ENCODE results near the gene MTARC2. TPM values are rescaled to one million over a fixed set of nuclear protein-coding genes. Genes with fewer than 3 reads are reported as not detected.
"Not testable (repeated sequence)": the region's sequence is repeated elsewhere in the genome, so short reads cannot be mapped to it uniquely, and the experiment has no call there.

MTARC2 gene
- polyA plus RNA-seq, 1 experiment = 2.9 TPM

DNA sequence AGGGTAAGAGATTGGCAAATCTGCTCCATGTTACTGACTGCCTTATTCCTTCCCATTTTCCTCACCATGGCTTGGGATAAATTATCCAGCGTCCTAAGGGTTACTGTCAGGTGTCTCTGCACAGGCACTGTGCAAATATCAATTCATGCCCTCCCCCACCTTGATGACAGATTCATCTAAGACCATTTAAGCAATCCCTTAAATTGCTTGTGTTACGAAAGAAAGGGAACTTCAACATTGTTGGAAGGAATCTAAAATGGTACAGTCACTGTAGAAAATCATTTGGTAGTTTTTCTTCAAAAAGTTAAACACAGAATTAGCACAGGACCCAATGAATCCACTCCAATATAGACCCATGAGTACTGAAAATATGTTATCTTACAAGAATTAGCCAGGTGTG is 17.6 kb upstream of the MTARC2 start:
- no peak for DNase-seq (ENCODE audit: low read depth, low spot score)
- ChIA-PET CTCF (interaction anchor here (1.2 kb wide), 1 partner anchor 46 kb away, joined by 3 read pairs; no protein-coding TSS in a partner anchor), POLR2A (no interaction called here)
- H3K9me3 ChIP-seq (ENCODE audit: control insufficient read depth, insufficient read depth, low read length) = no peaks in the 10 kb centered on the region
- TF ChIP-seq, protein P1, sequence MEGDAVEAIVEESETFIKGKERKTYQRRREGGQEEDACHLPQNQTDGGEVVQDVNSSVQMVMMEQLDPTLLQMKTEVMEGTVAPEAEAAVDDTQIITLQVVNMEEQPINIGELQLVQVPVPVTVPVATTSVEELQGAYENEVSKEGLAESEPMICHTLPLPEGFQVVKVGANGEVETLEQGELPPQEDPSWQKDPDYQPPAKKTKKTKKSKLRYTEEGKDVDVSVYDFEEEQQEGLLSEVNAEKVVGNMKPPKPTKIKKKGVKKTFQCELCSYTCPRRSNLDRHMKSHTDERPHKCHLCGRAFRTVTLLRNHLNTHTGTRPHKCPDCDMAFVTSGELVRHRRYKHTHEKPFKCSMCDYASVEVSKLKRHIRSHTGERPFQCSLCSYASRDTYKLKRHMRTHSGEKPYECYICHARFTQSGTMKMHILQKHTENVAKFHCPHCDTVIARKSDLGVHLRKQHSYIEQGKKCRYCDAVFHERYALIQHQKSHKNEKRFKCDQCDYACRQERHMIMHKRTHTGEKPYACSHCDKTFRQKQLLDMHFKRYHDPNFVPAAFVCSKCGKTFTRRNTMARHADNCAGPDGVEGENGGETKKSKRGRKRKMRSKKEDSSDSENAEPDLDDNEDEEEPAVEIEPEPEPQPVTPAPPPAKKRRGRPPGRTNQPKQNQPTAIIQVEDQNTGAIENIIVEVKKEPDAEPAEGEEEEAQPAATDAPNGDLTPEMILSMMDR (IDR thresholded peaks at IDR 0.05; ENCODE audit: low read depth, low read length) = no peak
- no peak overlapping the region for H3K4me3 ChIP-seq (ENCODE audit: low read depth, low read length)
- H3K27me3 ChIP-seq (ENCODE audit: control insufficient read depth, insufficient read depth, low read length) = no peaks in the 10 kb centered on the region
- H3K27ac ChIP-seq (ENCODE audit: low read depth, low read length) = no peak overlapping the region

DNA sequence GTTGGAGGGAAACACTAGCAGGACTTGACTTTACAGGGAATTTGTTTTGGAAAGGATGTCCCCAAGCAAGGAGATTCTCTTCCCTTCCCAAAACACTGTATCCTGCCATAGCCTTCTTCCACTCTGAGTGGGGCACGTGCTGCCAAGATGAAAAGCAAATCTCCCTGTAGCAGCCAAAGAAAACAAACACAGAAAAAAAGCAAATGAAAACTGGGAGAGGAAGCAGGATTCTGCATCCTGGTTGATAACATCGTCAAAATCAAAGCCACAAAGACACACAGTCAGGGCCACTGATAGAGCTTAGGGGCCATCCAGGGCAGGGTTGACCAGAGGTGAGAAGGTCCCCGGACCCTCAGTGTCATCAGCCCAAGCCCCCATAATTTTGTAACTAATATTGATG is 16.0 kb upstream of the MTARC2 start:
- Histone ChIP-seq H3K27ac (ENCODE audit: low read depth, low read length) (no peak overlapping the region), H3K9me3 (ENCODE audit: control insufficient read depth, insufficient read depth, low read length) (no peaks in the 10 kb centered on the region), H3K27me3 (ENCODE audit: control insufficient read depth, insufficient read depth, low read length) (no peaks in the 10 kb centered on the region), H3K4me3 (ENCODE audit: low read depth, low read length) (no peak overlapping the region)
- TF ChIP-seq, protein P1 (IDR thresholded peaks at IDR 0.05; ENCODE audit: low read depth, low read length) = no peak
- no peak for DNase-seq (ENCODE audit: low read depth, low spot score)
- CTCF ChIA-PET = no interaction called here
- POLR2A ChIA-PET = no interaction called here

DNA sequence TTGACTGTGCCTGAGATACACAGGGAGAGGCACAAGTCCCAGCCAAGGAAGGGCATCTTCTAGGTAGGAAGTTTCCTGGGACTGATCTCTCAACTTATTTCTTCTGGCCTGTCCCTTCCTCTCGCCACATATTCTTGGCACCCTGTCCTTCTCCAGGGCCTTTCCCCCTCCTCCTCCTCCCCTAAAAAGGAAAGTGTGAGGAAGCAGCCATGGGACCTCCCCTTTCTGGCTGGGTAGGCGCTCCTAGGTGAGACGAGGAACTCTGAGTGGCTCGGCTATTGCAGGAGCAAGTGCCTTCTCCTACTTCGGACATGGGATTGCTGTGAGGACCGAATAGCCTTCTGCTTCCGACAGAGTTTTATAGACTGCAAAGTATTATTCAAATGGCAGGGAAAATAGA is 15.5 kb upstream of the MTARC2 start:
- Histone ChIP-seq H3K27me3 (ENCODE audit: control insufficient read depth, insufficient read depth, low read length) (no peaks in the 10 kb centered on the region), H3K9me3 (ENCODE audit: control insufficient read depth, insufficient read depth, low read length) (no peaks in the 10 kb centered on the region), H3K27ac (ENCODE audit: low read depth, low read length) (no peak overlapping the region), H3K4me3 (ENCODE audit: low read depth, low read length) (no peak overlapping the region)
- DNase-seq (ENCODE audit: low read depth, low spot score) = no peak
- TF ChIP-seq, protein P1 (IDR thresholded peaks at IDR 0.05; ENCODE audit: low read depth, low read length) = no peak
- ChIA-PET POLR2A (interaction anchor here (1.0 kb wide), 1 partner anchor 16 kb away, joined by 3 read pairs; no protein-coding TSS in a partner anchor), CTCF (interaction anchor here (0.6 to 4.2 kb wide), 51 partner anchors 9 to 1793 kb away, joined by 3 to 53 read pairs (median 7); partner anchors contain the start of genes BPNT1, MTARC1 and MTARC2)

DNA sequence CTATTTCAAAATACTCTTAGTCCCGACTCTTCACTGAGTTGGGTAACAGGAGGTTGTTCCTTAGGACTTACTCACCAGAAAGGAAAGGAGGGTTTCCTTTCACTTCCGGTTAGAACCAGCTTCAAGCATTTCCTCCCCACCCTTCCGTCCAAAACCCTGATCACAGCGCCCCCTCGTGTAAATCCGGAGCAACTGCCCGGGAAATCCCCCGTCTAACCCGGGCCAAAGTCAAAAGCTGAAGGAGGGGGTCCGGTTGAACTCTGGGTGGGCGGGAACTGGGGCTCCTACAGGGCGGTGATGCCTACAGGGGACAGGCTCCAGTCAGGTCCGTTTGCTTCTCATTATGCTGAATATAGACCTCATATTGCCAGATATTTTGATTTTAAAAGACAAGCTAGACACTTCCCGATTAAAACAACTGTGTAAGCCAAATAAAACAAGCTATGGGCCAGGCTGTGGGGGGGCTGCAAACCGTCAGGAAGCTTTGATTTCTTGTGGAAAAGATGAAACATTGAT is 15.0 kb upstream of the MTARC2 start:
- CTCF ChIA-PET = interaction anchor here (0.5 to 4.2 kb wide), 65 partner anchors 9 to 1792 kb away, joined by 3 to 53 read pairs (median 5); partner anchors contain the start of genes BPNT1, MTARC1 and MTARC2
- Histone ChIP-seq H3K27me3 (ENCODE audit: control insufficient read depth, insufficient read depth, low read length) (no peaks in the 10 kb centered on the region), H3K27ac (ENCODE audit: low read depth, low read length) (no peak overlapping the region), H3K9me3 (ENCODE audit: control insufficient read depth, insufficient read depth, low read length) (no peaks in the 10 kb centered on the region), H3K4me3 (ENCODE audit: low read depth, low read length) (peak overlapping the region; percentile 10; the same call in 1 of the 2 replicates)
- TF ChIP-seq, protein P1 (IDR thresholded peaks at IDR 0.05; ENCODE audit: low read depth, low read length) = peak; percentile 74
- POLR2A ChIA-PET = interaction anchor here (1.0 to 1.3 kb wide), 3 partner anchors 16 to 461 kb away, joined by 3 to 4 read pairs (median 3); partner anchors contain the start of gene RAB3GAP2
- peak; percentile 54 for DNase-seq (ENCODE audit: low read depth, low spot score)

DNA sequence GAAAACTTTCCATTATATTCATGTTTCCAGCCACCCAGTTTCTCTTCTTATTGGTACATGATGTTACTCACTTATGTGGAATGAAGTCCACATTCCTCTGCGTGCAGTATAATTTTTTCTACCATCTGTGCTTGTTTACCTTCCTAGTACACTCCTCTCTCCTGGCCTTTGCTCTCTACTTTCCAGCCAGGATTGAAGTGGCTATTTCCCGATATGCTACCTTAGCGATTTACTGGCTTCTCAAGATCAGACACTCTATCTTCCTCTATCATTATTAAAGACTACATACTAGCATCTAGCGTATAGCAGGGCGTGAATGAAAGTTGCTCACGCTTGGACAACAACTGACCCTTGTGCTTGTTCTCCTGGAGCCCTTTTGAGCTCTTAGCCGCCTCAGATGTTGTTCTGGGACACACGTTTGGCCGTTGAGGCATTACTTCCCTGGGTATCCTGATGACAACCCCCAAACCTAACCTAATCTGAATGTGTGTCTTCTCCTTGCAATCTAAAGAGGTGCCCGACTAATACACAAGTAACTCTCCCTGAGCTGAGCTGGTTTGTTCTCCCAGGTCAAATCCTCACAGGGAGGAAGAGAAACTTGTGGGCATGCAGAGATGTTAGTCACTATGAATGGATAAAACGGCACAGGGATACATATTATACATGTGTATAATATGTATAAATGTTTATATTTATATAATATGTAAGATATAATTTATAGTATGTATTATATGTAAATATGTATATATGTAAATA is 13.4 kb upstream of the MTARC2 start:
- H3K27ac ChIP-seq (ENCODE audit: low read depth, low read length) = peak overlapping the region; percentile 0

DNA sequence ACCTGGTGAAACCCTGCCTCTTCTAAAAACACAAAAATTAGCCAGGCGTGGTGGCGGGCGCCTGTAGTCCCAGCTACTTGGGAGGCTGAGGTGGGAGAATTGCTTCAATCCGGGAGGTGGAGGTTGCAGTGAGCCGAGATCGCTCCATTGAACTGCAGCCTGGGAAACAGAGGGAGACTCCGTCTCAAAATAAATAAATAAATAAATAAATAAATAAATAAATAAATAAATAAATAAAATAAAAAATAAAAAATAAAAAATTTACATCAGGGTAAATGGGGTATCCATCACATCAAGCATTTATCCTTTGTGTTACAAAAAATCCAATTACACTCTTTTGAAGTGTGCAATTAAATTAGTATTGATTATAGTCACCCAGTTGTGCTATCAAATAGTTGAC is 11.8 kb upstream of the MTARC2 start:
- H3K9me3 ChIP-seq (ENCODE audit: control insufficient read depth, insufficient read depth, low read length); DNase-seq (ENCODE audit: low read depth, low spot score); POLR2A ChIA-PET; H3K27ac ChIP-seq (ENCODE audit: low read depth, low read length); H3K27me3 ChIP-seq (ENCODE audit: control insufficient read depth, insufficient read depth, low read length); H3K4me3 ChIP-seq (ENCODE audit: low read depth, low read length): not testable (repeated sequence)
- CTCF ChIA-PET = interaction anchor here (4.2 kb wide), 1 partner anchor 12 kb away, joined by 53 read pairs; the partner anchor contains the start of gene MTARC2

More for the DNA sequence above, 13.4 kb upstream of the MTARC2 start:
- TF ChIP-seq, protein P1 (IDR thresholded peaks at IDR 0.05; ENCODE audit: low read depth, low read length) = no peak
- Histone ChIP-seq H3K27me3 (ENCODE audit: control insufficient read depth, insufficient read depth, low read length) (no peaks in the 10 kb centered on the region), H3K4me3 (ENCODE audit: low read depth, low read length) (no peak overlapping the region), H3K9me3 (ENCODE audit: control insufficient read depth, insufficient read depth, low read length) (no peaks in the 10 kb centered on the region)
- peak; percentile 55 for DNase-seq (ENCODE audit: low read depth, low spot score)
- CTCF ChIA-PET = interaction anchor here (0.5 to 4.2 kb wide), 19 partner anchors 11 to 1035 kb away, joined by 3 to 53 read pairs (median 9); partner anchors contain the start of gene MTARC2
- POLR2A ChIA-PET = no interaction called here

All from AG04450 (cell line).